ENCODE results near the gene RFPL4AL1.

The RFPL4AL1 gene

DNA sequence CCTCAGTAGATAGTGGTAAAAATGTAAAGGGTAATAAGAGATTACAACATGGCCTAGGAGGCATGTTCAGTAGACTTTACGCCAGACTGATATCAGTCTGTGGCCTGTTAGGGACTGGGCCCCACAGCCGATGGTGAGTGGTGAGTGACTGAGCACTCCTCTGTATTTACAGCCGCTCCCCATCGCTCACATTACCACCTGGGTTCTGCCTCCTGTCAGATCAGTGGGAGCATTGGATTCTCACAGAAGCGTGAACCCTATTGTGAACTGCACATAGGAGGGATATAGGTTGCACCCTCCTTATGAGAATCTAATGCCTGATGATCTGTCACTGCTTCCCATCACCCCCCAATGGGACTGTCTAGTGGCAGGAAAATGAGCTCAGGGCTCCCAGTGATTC is 45.0 kb downstream of the RFPL4AL1 start:
- no peak overlapping the region for H3K27ac ChIP-seq (ENCODE audit: insufficient read depth, low read depth, low read length, poor library complexity, severe bottlenecking)
- H3K27me3 ChIP-seq (ENCODE audit: control insufficient read depth, insufficient read depth, low read length, poor library complexity, severe bottlenecking) = no peaks in the 10 kb centered on the region
- WGBS, 2 experiments = 85% methylated on average over 5 of the region's 5 CpGs
- H3K9me3 ChIP-seq (ENCODE audit: control insufficient read depth, low read length) = peaks cover 3% of the 10 kb centered on the region
- H3K4me1 ChIP-seq (ENCODE audit: control insufficient read depth, insufficient read depth, low read length) = no peaks in the 10 kb centered on the region
- no peaks in the 10 kb centered on the region for H3K36me3 ChIP-seq (ENCODE audit: control insufficient read depth, insufficient read depth, low read length)
- no peak overlapping the region for H3K4me3 ChIP-seq (ENCODE audit: insufficient read depth, low read depth, low read length)

DNA sequence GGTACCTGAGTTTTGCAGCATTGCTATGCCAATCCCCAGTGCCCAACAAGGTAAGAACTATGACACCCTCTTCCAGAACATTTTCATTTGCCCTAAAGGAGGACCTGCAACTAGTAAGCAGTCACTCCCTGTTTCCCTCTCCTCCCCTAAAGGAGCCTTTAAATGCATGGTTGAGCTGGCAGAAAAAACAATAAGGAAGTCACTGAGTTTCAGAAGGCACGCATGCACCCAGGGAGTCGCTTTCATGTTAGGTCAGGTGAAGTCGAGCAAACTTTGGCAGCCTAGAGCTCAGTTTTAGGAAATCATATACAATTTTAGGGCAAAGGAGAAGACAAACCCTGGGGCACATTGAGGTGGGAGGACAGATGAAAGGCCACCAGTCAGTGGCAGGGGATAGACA is 51.1 kb downstream of the RFPL4AL1 start:
- H3K36me3 ChIP-seq (ENCODE audit: control insufficient read depth, insufficient read depth, low read length) = no peaks in the 10 kb centered on the region
- no peaks in the 10 kb centered on the region for H3K27me3 ChIP-seq (ENCODE audit: control insufficient read depth, insufficient read depth, low read length, poor library complexity, severe bottlenecking)
- H3K9me3 ChIP-seq (ENCODE audit: control insufficient read depth, low read length) = peaks cover 2% of the 10 kb centered on the region
- H3K27ac ChIP-seq (ENCODE audit: insufficient read depth, low read depth, low read length, poor library complexity, severe bottlenecking) = no peak overlapping the region
- no peaks in the 10 kb centered on the region for H3K4me1 ChIP-seq (ENCODE audit: control insufficient read depth, insufficient read depth, low read length)
- H3K4me3 ChIP-seq (ENCODE audit: insufficient read depth, low read depth, low read length) = no peak overlapping the region
- 76% methylated on average over 3 of the region's 3 CpGs for WGBS, 2 experiments

Measured in ectodermal cell (in vitro differentiated cells).